ENCODE data around the gene KIF12.

KIF12 gene

GRCh38 chr9:114082017-114082762 lies 16.9 kb downstream of the KIF12 start:
- peak overlapping the region; percentile 91 for H3K27ac ChIP-seq
- no peaks in the 10 kb centered on the region for H3K9me3 ChIP-seq (ENCODE audit: severe bottlenecking)
- H3K4me3 ChIP-seq (ENCODE audit: low read depth, low read length): peak overlapping the region; percentile 12; the same call in 1 of the 2 replicates
- H3K36me3 ChIP-seq: no peaks in the 10 kb centered on the region
- peak; percentile 94 for TF ChIP-seq CTCF (IDR thresholded peaks at IDR 0.05; ENCODE audit: low read depth, low read length)
- no peaks in the 10 kb centered on the region for H3K27me3 ChIP-seq (ENCODE audit: insufficient read depth, low read depth, severe bottlenecking)
- peak; percentile 98 for DNase-seq

GRCh38 chr9:114081441-114082016 lies 17.6 kb downstream of the KIF12 start:
- no peak for DNase-seq
- no peaks in the 10 kb centered on the region for H3K9me3 ChIP-seq (ENCODE audit: severe bottlenecking)
- no peaks in the 10 kb centered on the region for H3K36me3 ChIP-seq
- H3K27ac ChIP-seq: no peak overlapping the region
- no peak for TF ChIP-seq CTCF (IDR thresholded peaks at IDR 0.05; ENCODE audit: low read depth, low read length)
- H3K27me3 ChIP-seq (ENCODE audit: insufficient read depth, low read depth, severe bottlenecking): no peaks in the 10 kb centered on the region
- no peak overlapping the region for H3K4me3 ChIP-seq (ENCODE audit: low read depth, low read length)

- Histone ChIP-seq H3K9me3 (ENCODE audit: severe bottlenecking) (no peaks in the 10 kb centered on the region), H3K36me3 (no peaks in the 10 kb centered on the region), H3K27me3 (ENCODE audit: insufficient read depth, low read depth, severe bottlenecking) (no peaks in the 10 kb centered on the region), H3K4me3 (ENCODE audit: low read depth, low read length) (no peak overlapping the region), H3K27ac (no peak overlapping the region)
- no peak for DNase-seq
- TF ChIP-seq CTCF (IDR thresholded peaks at IDR 0.05; ENCODE audit: low read depth, low read length): no peak
Measured at GRCh38 chr9:114080773-114081440, 18.2 kb downstream of the KIF12 start.

DNA sequence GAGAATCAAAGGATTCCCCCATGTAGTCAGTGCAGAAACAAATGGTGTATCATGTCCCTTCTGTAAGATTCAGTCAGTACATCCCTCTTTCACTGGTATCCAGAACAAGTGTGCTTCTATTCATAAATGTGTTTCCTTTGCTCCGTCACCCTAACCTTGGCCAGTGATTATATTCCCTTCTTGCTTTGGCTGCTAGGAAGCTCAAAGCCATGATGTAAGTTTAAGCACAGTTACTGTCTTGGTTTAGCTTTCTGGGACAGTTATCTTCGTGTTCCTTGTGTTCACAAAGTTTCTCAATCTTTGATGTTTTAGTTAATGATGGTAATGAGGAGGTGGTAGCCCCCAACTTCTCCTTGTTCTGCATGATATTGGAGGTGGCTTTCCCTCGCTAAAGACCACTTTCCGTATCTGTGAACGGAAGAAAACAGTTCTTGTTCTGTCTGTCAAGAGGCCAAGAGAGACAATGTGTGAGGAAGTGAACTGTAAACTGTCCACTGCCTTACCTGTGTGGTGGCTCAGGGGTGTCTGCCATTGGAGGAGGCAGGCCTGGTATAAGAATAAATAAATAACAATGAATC lies 18.8 kb downstream of the KIF12 start:
- Histone ChIP-seq H3K9me3 (ENCODE audit: severe bottlenecking) (no peaks in the 10 kb centered on the region), H3K27ac (no peak overlapping the region), H3K4me3 (ENCODE audit: low read depth, low read length) (no peak overlapping the region), H3K27me3 (ENCODE audit: insufficient read depth, low read depth, severe bottlenecking) (no peaks in the 10 kb centered on the region), H3K36me3 (no peaks in the 10 kb centered on the region)
- DNase-seq: no peak
- no peak for TF ChIP-seq CTCF (IDR thresholded peaks at IDR 0.05; ENCODE audit: low read depth, low read length)

- no peaks in the 10 kb centered on the region for H3K27me3 ChIP-seq (ENCODE audit: insufficient read depth, low read depth, severe bottlenecking)
- no peaks in the 10 kb centered on the region for H3K36me3 ChIP-seq
- H3K9me3 ChIP-seq (ENCODE audit: severe bottlenecking): no peaks in the 10 kb centered on the region
- no peak for TF ChIP-seq CTCF (IDR thresholded peaks at IDR 0.05; ENCODE audit: low read depth, low read length)
- no peak for DNase-seq
- no peak overlapping the region for H3K27ac ChIP-seq
- no peak overlapping the region for H3K4me3 ChIP-seq (ENCODE audit: low read depth, low read length)
Measured at GRCh38 chr9:114078781-114079156, 20.3 kb downstream of the KIF12 start.
